GM12878 (cell line): ENCODE measurements around the gene AP1M2. TPM values are rescaled to one million over a fixed set of nuclear protein-coding genes. Genes with fewer than 3 reads are reported as not detected.
A peak's percentile ranks its signal among the peaks of the same experiment; 100 is the strongest.

ENCODE experiments used
- BCL3 ChIP-seq: IDR thresholded peaks from 2 replicates; pipeline ENCODE4 v1.6.1; 2011; ENCODE audit warnings: borderline replicate concordance, low read depth, mild to moderate bottlenecking, moderate library complexity, low read length; ENCODE audit not compliant: insufficient read depth, poor library complexity, severe bottlenecking
- BCLAF1 ChIP-seq: fragments of 450-650 bp; IDR thresholded peaks from 2 replicates; pipeline ENCODE4 v1.6.1; 2017; ENCODE audit warnings: antibody characterized with exemption, mild to moderate bottlenecking, moderate library complexity
- BRCA1 ChIP-seq: IDR thresholded peaks from 2 replicates; pipeline ENCODE4 v1.6.1; 2011; ENCODE audit warnings: low read depth, low read length, improper control_type of control experiment
- CREB1 ChIP-seq: IDR thresholded peaks from 2 replicates; pipeline ENCODE4 v1.6.1; 2012; ENCODE audit warnings: low read depth, mild to moderate bottlenecking, inconsistent platforms
- ESRRA ChIP-seq: IDR thresholded peaks from 2 replicates; pipeline ENCODE4 v1.6.1; 2012; ENCODE audit warnings: mild to moderate bottlenecking, low read length, improper control_type of control experiment
- EZH2 ChIP-seq: IDR thresholded peaks from 2 replicates; pipeline ENCODE4 v1.6.1; 2012; ENCODE audit warnings: low read depth, mild to moderate bottlenecking, control low read depth, inconsistent platforms, low read length, borderline replicate concordance; ENCODE audit not compliant: control insufficient read depth
- HSF1 ChIP-seq: fragments of 150-350 bp; IDR thresholded peaks from 2 replicates; pipeline ENCODE4 v1.6.1; 2014; ENCODE audit warnings: mild to moderate bottlenecking, low read depth, low read length
- MEF2A ChIP-seq: IDR thresholded peaks from 2 replicates; pipeline ENCODE4 v1.6.1; 2011; ENCODE audit warnings: low read depth, mild to moderate bottlenecking, low read length, moderate library complexity; ENCODE audit not compliant: insufficient read depth
- MTA2 ChIP-seq: fragments of 450-650 bp; IDR thresholded peaks from 2 replicates; pipeline ENCODE4 v1.6.1; 2016; ENCODE audit warnings: low read depth, mild to moderate bottlenecking, moderate library complexity
- MTA3 ChIP-seq: IDR thresholded peaks from 2 replicates; pipeline ENCODE4 v1.6.1; 2012; ENCODE audit warnings: low read length, inconsistent platforms, borderline replicate concordance
- MXI1 ChIP-seq: fragments of 150-350 bp; IDR thresholded peaks from 2 replicates; pipeline ENCODE4 v1.6.1; 2011; ENCODE audit warnings: low read depth, mild to moderate bottlenecking, inconsistent platforms, low read length, improper control_type of control experiment
- MYC ChIP-seq: IDR thresholded peaks from 2 replicates; pipeline ENCODE4 v1.6.1; 2011; ENCODE audit warnings: mild to moderate bottlenecking, low read length, moderate library complexity, inconsistent platforms; ENCODE audit not compliant: insufficient read depth, insufficient replicate concordance, insufficient read length, severe bottlenecking
- NFYB ChIP-seq: IDR thresholded peaks from 2 replicates; pipeline ENCODE4 v1.6.1; 2011; ENCODE audit warnings: low read depth, mild to moderate bottlenecking, low read length, improper control_type of control experiment, moderate library complexity; ENCODE audit not compliant: insufficient read depth
- NR2C2 ChIP-seq: IDR thresholded peaks from 2 replicates; pipeline ENCODE4 v1.6.1; 2011; ENCODE audit warnings: borderline replicate concordance, low read depth; ENCODE audit not compliant: control insufficient read depth, insufficient read length
- NR2F1 ChIP-seq: fragments of 450-650 bp; conservative IDR thresholded peaks from 2 replicates; pipeline ENCODE4 v1.6.1; 2017; ENCODE audit warnings: mild to moderate bottlenecking
- POLR2AphosphoS5 ChIP-seq: IDR thresholded peaks from 2 replicates; pipeline ENCODE4 v1.6.1; 2011; ENCODE audit warnings: mild to moderate bottlenecking, low read length, inconsistent platforms
- RBBP5 ChIP-seq: fragments of 200-600 bp; sonication (generic); conservative IDR thresholded peaks from 2 replicates; pipeline ENCODE4 v1.6.1; 2016
- RFX5 ChIP-seq: IDR thresholded peaks from 2 replicates; pipeline ENCODE4 v1.6.1; 2011; ENCODE audit warnings: low read depth, low read length, improper control_type of control experiment
- SIN3A ChIP-seq: IDR thresholded peaks from 2 replicates; pipeline ENCODE4 v1.6.1; 2012; ENCODE audit warnings: low read depth, low read length, improper control_type of control experiment
- SIX5 ChIP-seq: IDR thresholded peaks from 2 replicates; pipeline ENCODE4 v1.6.1; 2011; ENCODE audit warnings: mild to moderate bottlenecking, low read depth, low read length, moderate library complexity; ENCODE audit not compliant: severe bottlenecking
- SREBF1 ChIP-seq: IDR thresholded peaks from 2 replicates; pipeline ENCODE4 v1.6.1; 2012; ENCODE audit warnings: mild to moderate bottlenecking, low read length
- SRF ChIP-seq, 2 experiments: IDR thresholded peaks; 2 replicates each; pipeline ENCODE4 v1.6.1; 2011; ENCODE audit warnings: low read depth in 2 of 2, low read length in 2 of 2, mild to moderate bottlenecking in 1 of 2, moderate library complexity in 1 of 2
- SUPT20H ChIP-seq: IDR thresholded peaks from 2 replicates; pipeline ENCODE4 v1.6.1; 2011; ENCODE audit warnings: low read depth, mild to moderate bottlenecking, low read length, moderate library complexity, borderline replicate concordance; ENCODE audit not compliant: control insufficient read depth
- USF2 ChIP-seq: IDR thresholded peaks from 2 replicates; pipeline ENCODE4 v1.6.1; 2011; ENCODE audit warnings: low read depth, low read length, improper control_type of control experiment, borderline replicate concordance
- ZSCAN29 ChIP-seq: fragments of 450-650 bp; IDR thresholded peaks from 2 replicates; pipeline ENCODE4 v1.6.1; 2017; ENCODE audit warnings: mild to moderate bottlenecking, moderate library complexity
- polyA plus RNA-seq, 11 experiments: library from polyadenylated mRNA; depleted of rRNA in 4 of 11; unstranded in 6 of 11; stranded (reverse) in 5 of 11; fragments of >200 nt; fragmentation: Nextera tagmentation in 4 of 11; fragmentation: Illumina TruSeq in 1 of 11; extraction: Ambion mirVana in 4 of 11; extraction: Trizol in 1 of 11; gene quantifications; 1 replicate in 1 of 11; 2 replicates in 10 of 11; pipeline versions ENCODE4 v1.2.1 to v1.2.3, GENCODE V29; 2011 to 2016; ENCODE audit warnings: inconsistent platforms in 2 of 11, missing spikeins in 2 of 11, low read depth in 1 of 11
- total RNA-seq, 4 experiments: library from RNA; depleted of rRNA in 3 of 4; stranded (reverse); fragments of >200 nt in 3 of 4; fragmentation: Illumina TruSeq in 1 of 4; extraction: Trizol in 1 of 4; gene quantifications; 2 replicates each; pipeline versions ENCODE4 v1.2.1 to v1.2.3, GENCODE V29; 2013 to 2021

The AP1M2 gene
- total and polyA plus RNA-seq, 10 of the 15 experiments (the other 5 are each of a cell fraction or from before 2014, with no cell fraction given): 0.72 TPM; not detected in 9

- no peak for TF ChIP-seq SIX5
- TF ChIP-seq BRCA1: no peak
- TF ChIP-seq SUPT20H: no peak
- no peak for TF ChIP-seq HSF1
- TF ChIP-seq RFX5: no peak
- no peak for TF ChIP-seq CREB1
- no peak for TF ChIP-seq SRF (IDR thresholded peaks at IDR 0.05; ENCODE audit: low read depth in 2 of 2, low read length in 2 of 2)
- no peak for TF ChIP-seq BCL3
- TF ChIP-seq SIN3A: no peak
- TF ChIP-seq NFYB: no peak
- TF ChIP-seq NR2C2: no peak
- peak; percentile 75 for TF ChIP-seq NR2F1
- TF ChIP-seq MYC: no peak
- TF ChIP-seq MEF2A: no peak
- no peak for TF ChIP-seq SREBF1
- 0 out of 2 replicates have a peak, but pooled peaks have one; percentile 27 for TF ChIP-seq MTA3
- TF ChIP-seq RBBP5: no peak
- TF ChIP-seq POLR2AphosphoS5: peak; percentile 75
- no peak for TF ChIP-seq EZH2
- TF ChIP-seq ZSCAN29: 0 out of 2 replicates have a peak, but pooled peaks have one; percentile 14
- TF ChIP-seq ESRRA: no peak
- TF ChIP-seq BCLAF1: no peak
- TF ChIP-seq MXI1: no peak
- TF ChIP-seq USF2: no peak
- no peak; the same call in 1 of the 2 replicates for TF ChIP-seq MTA2
These were observed 17.4 kb upstream of the AP1M2 start (continued) for GRCh38 chr19:10604460-10604980.
